Kidney (tissue), 14 donors: ENCODE measurements around the gene PARP12. TPM values are rescaled to one million over a fixed set of nuclear protein-coding genes. Genes with fewer than 3 reads are reported as not detected.

ENCODE experiments used
- DNase-seq, 5 donors: peaks; one replicate each; pipeline ENCODE4 v3.0.0-alpha.2; 2013 to 2020
- FAIRE-seq: peaks from 2 replicates; lab custom pipeline; 2012; peaks lifted over from hg19 to GRCh38; lab: Jason Lieb, UNC
- H3K27ac ChIP-seq, 2 donors: one replicate each; pipeline ENCODE4 v1.7.0; 2013; ENCODE audit warnings: low read depth in 2 of 2, low read length in 2 of 2, inconsistent platforms in 1 of 2
- H3K27me3 ChIP-seq: one replicate; pipeline ENCODE4 v1.7.1; 2013; ENCODE audit warnings: low read length, inconsistent platforms; ENCODE audit not compliant: control insufficient read depth, insufficient read depth
- H3K36me3 ChIP-seq, 3 donors: one replicate each; pipeline versions ENCODE4 v1.7.0 to v1.7.1; 2013; ENCODE audit warnings: low read length in 3 of 3, control low read depth in 1 of 3, inconsistent platforms in 1 of 3; ENCODE audit not compliant: insufficient read depth in 3 of 3, control insufficient read depth in 2 of 3
- H3K4me1 ChIP-seq, 3 donors: one replicate each; pipeline versions ENCODE4 v1.7.0 to v1.7.1; 2013; ENCODE audit warnings: low read length in 3 of 3, inconsistent platforms in 1 of 3, low read depth in 1 of 3; ENCODE audit not compliant: control insufficient read depth in 2 of 3, insufficient read depth in 2 of 3
- H3K4me3 ChIP-seq, 3 donors: one replicate each; pipeline versions ENCODE4 v1.7.0 to v1.8.1; 2013; ENCODE audit warnings: low read length in 3 of 3, control low read depth in 1 of 3, inconsistent platforms in 1 of 3
- H3K9ac ChIP-seq, 3 donors: one replicate each; pipeline versions ENCODE4 v1.7.0 to v1.7.1; 2013; ENCODE audit warnings: low read length in 3 of 3, control low read depth in 1 of 3, inconsistent platforms in 1 of 3
- H3K9me3 ChIP-seq, 3 donors: one replicate each; pipeline versions ENCODE4 v1.7.0 to v1.7.1; 2013; ENCODE audit warnings: low read length in 3 of 3, control low read depth in 1 of 3, inconsistent platforms in 1 of 3; ENCODE audit not compliant: control insufficient read depth in 2 of 3, insufficient read depth in 1 of 3
- CTCF ChIP-seq: IDR thresholded peaks from 3 replicates; pipeline ENCODE4 v1.5.1; 2012; ENCODE audit warnings: mild to moderate bottlenecking, moderate library complexity, borderline replicate concordance; ENCODE audit not compliant: insufficient read depth; ENCODE audit errors: extremely low read depth
- intact Hi-C: fragments of 100-400 bp; cut with DNase I; formaldehyde crosslinking; loops from one replicate; pipeline ENCODE4 v1.11.1; 2022
- polyA plus RNA-seq: library from polyadenylated mRNA; stranded (reverse); fragments of 350-450 nt; fragmentation: Illumina TruSeq; extraction: RNeasy Lipid Tissue Mini Kit (QIAGEN cat#74804); gene quantifications from one replicate; pipeline ENCODE4 v1.2.3, GENCODE V29; 2014; ENCODE audit warnings: low read depth, low replicate concordance; ENCODE audit not compliant: insufficient read depth
- total RNA-seq: library from RNA; stranded (reverse); fragmentation: NEBNext Ultra II Directional; extraction: Animal tissue kit (Norgen Biotek cat#: 25700); gene quantifications from one replicate; pipeline ENCODE4 v1.2.1, GENCODE V29; 2021
- donor health status: control.
- donor health status: control.
- donor health status: control.
- donor health status: control.
- donor health status: control.
- donor health status: DM: yes; HTN: yes; CAD: no.
- donor health status: Normal renal cell carcinoma (clear cell type).

PARP12 gene
- total and polyA plus RNA-seq, 2 donors from 2014 or later: 15.2 to 40.2 TPM

DNA sequence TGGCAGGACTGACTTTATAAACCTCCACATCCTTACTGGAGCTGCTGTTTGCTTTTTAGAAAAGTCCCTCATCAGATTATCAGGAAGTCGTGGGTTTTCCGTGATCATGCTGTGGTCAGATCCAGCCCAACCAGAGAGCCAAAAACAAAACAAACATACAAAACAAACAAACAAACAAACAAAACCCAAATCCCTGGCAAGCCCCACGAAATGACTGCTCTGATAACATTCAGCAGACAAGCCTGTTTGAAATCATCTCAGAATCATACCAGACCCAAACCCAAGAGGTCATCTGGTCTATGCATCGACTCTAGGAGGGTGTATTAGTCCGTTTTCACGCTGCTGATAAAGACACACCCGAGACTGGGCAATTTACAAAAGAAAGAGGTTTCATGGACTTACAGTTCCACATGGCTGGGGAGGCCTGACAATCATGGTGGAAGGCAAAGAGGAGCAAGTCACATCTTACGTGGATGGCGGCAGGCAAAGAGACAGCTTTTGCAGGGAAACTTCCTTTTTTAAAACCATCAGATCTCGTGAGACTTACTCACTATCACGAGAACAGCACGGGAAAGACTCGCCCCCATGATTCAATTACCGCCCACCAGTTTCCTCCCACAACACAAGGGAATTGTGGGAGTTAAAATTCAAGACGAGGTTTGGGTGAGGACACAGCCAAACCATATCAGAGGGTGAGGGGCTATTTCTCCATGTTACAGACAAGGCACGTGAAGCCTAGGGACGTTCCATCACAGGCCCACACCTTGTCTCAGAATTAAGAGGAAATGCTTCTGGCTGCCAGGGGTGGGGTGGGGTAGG lies 85.7 kb downstream of the PARP12 start:
- no peak for TF ChIP-seq CTCF
- peaks cover 0 to 3% (median 2%) of the 10 kb centered on the region in 3 donors for H3K4me1 ChIP-seq
- H3K27ac ChIP-seq: no peak overlapping the region
- H3K4me3 ChIP-seq: no peak overlapping the region
- H3K9me3 ChIP-seq: no peaks in the 10 kb centered on the region
- FAIRE-seq: no peak
- DNase-seq: no peak
- H3K36me3 ChIP-seq: no peaks in the 10 kb centered on the region
- no peak overlapping the region for H3K9ac ChIP-seq
- intact Hi-C loops: no loop called here
- no peaks in the 10 kb centered on the region for H3K27me3 ChIP-seq

DNA sequence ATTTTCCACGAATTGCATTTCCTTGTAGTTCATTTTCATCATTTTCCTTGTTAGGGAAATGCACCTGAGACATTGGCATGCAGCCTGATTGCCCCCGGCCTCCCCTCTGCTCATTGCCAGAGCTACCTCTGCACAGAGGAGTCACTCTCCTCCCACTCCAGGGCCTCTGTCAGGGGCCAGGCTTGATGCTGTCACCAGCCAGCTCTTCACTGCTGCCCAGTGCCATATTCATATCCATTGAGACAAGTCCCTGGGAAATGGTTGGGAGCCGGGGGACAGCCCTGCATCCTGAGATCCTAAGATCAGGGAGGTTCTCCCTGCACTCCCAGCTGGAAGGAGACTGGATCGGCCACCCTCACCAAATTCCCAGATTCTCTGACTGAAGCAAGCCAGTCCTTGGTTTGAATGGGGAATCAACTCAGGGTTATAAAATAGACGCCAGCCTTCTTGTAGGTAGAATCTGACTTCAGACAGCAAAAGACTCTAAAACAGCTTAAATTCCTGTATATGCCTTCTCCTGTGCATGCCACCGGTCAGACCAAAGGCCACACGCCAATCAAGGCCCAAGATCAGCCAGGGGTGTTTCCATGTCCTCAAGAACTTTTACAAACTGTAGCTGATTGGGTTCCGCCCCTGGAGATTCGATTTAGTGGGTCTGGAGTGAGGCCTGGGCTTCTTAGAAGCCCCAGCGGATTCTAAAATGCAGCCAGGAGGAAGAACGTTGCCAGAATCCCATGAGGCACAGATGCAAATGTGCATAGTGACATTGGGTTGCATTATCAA lies 86.5 kb downstream of the PARP12 start:
- Histone ChIP-seq H3K27ac (no peak overlapping the region), H3K4me1 (peaks cover 0 to 3% (median 2%) of the 10 kb centered on the region in 3 donors), H3K36me3 (no peaks in the 10 kb centered on the region), H3K27me3 (no peaks in the 10 kb centered on the region), H3K4me3 (no peak overlapping the region), H3K9me3 (no peaks in the 10 kb centered on the region), H3K9ac (no peak overlapping the region)
- DNase-seq: no peak
- no peak for FAIRE-seq
- intact Hi-C loops: no loop called here
- no peak for TF ChIP-seq CTCF

DNA sequence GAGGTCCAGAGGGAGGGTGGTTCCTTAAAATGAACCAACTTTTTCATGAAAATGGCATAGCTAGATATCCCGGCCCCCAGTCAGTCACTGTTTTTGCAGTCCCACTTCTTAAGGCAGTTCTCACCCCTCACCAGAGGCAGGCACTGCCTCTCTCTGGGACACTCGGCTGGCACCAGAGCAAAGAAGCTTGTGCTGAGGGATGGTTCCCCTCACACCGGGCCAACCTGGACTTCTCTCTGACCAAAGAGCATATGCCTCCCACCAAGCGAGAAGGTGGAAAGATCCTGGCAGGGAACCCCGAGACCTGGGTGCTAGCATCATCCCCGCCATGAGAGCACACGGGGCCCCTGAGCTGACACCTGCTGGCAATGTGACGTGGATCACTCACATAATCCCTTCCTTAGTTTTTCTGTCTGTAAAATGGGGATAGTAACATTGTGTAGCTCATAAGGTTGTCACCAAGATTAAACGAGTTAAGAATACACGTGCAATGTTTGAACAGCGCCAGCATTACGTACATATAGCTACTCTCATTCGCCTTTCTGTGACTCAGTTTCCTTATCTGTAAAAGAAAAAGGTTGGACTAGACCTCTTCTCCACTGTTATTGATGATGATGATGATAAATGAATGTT lies 88.5 kb downstream of the PARP12 start:
- FAIRE-seq (no peak), DNase-seq (no peak)
- no peak for TF ChIP-seq CTCF
- intact Hi-C loops: no loop called here
- H3K36me3 ChIP-seq: no peaks in the 10 kb centered on the region
- H3K27me3 ChIP-seq: no peaks in the 10 kb centered on the region
- no peak overlapping the region for H3K4me3 ChIP-seq
- H3K9ac ChIP-seq: no peak overlapping the region
- no peaks in the 10 kb centered on the region for H3K4me1 ChIP-seq
- H3K9me3 ChIP-seq: no peaks in the 10 kb centered on the region
- no peak overlapping the region for H3K27ac ChIP-seq

Other genes starting within 250 kb of the PARP12 start
- gene TBXAS1, start 233.7 kb downstream of the PARP12 start, total RNA-seq: 33.6 TPM
- gene TBXAS1, start 233.7 kb downstream of the PARP12 start, polyA plus RNA-seq: 14.2 TPM
- 14.2 TPM for gene KDM7A, start 114.0 kb upstream of the PARP12 start, total RNA-seq
- gene KDM7A, start 114.0 kb upstream of the PARP12 start, polyA plus RNA-seq: 2.2 TPM